Liver (tissue), 9 donors: ENCODE data around the gene CLEC18A. TPM values are rescaled to one million over a fixed set of nuclear protein-coding genes. Genes with fewer than 3 reads are reported as not detected.

Experiments used
- DNase-seq: peaks from one replicate; pipeline ENCODE4 v3.0.0-alpha.2; 2017; ENCODE audit warnings: low spot score
- H3K27ac ChIP-seq, 2 donors: one replicate each; pipeline ENCODE4 v1.7.0; 2013; ENCODE audit warnings: inconsistent platforms in 2 of 2, low read length in 2 of 2, control low read depth in 1 of 2, low read depth in 1 of 2, mild to moderate bottlenecking in 1 of 2
- H3K27me3 ChIP-seq, 4 donors: one replicate each; pipeline versions ENCODE4 v1.6.1 to v1.7.0; 2013; ENCODE audit warnings: low read length in 3 of 4, inconsistent platforms in 1 of 4, mild to moderate bottlenecking in 1 of 4, moderate library complexity in 1 of 4; ENCODE audit not compliant: control insufficient read depth in 4 of 4, insufficient read depth in 4 of 4
- H3K36me3 ChIP-seq, 4 donors: one replicate each; pipeline versions ENCODE4 v1.6.1 to v1.7.0; 2013; ENCODE audit warnings: low read length in 3 of 4, mild to moderate bottlenecking in 3 of 4, low read depth in 1 of 4, moderate library complexity in 1 of 4; ENCODE audit not compliant: control insufficient read depth in 4 of 4, insufficient read depth in 3 of 4
- H3K4me1 ChIP-seq, 4 donors: one replicate each; pipeline versions ENCODE4 v1.6.1 to v1.7.0; 2013; ENCODE audit warnings: low read length in 3 of 4, mild to moderate bottlenecking in 3 of 4, moderate library complexity in 1 of 4; ENCODE audit not compliant: control insufficient read depth in 4 of 4, insufficient read depth in 4 of 4
- H3K4me3 ChIP-seq, 3 donors: one replicate each; pipeline versions ENCODE4 v1.6.1 to v1.7.0; 2013; ENCODE audit warnings: low read length in 3 of 3, control low read depth in 1 of 3, low read depth in 1 of 3, mild to moderate bottlenecking in 1 of 3
- H3K9ac ChIP-seq, 2 donors: one replicate each; pipeline ENCODE4 v1.7.0; 2013; ENCODE audit warnings: low read length in 2 of 2, mild to moderate bottlenecking in 2 of 2, moderate library complexity in 2 of 2, control low read depth in 1 of 2, low read depth in 1 of 2
- H3K9me3 ChIP-seq, 4 donors: one replicate each; pipeline versions ENCODE4 v1.6.1 to v1.7.0; 2013; ENCODE audit warnings: low read length in 3 of 4; ENCODE audit not compliant: control insufficient read depth in 4 of 4
- EGR1 ChIP-seq, 2 donors: IDR thresholded peaks; 2 replicates each; pipeline ENCODE4 v1.6.1; 2016 to 2018; ENCODE audit warnings: antibody characterized with exemption in 2 of 2, low read depth in 2 of 2
- FOXA1 ChIP-seq: IDR thresholded peaks from 2 replicates; pipeline ENCODE4 v1.6.1; 2016; ENCODE audit warnings: antibody characterized with exemption
- FOXA2 ChIP-seq: IDR thresholded peaks from 2 replicates; pipeline ENCODE4 v1.6.1; 2016; ENCODE audit warnings: antibody characterized with exemption
- GABPA ChIP-seq, 2 donors: IDR thresholded peaks in 1 of 2; conservative IDR thresholded peaks in 1 of 2; 2 replicates each; pipeline ENCODE4 v1.6.1; 2016; ENCODE audit warnings: antibody characterized with exemption in 2 of 2, mild to moderate bottlenecking in 1 of 2, moderate library complexity in 1 of 2
- HNF4A ChIP-seq, 2 donors: conservative IDR thresholded peaks; 2 replicates each; pipeline ENCODE4 v1.6.1; 2016; ENCODE audit warnings: antibody characterized with exemption in 2 of 2, mild to moderate bottlenecking in 2 of 2
- HNF4G ChIP-seq: IDR thresholded peaks from 2 replicates; pipeline ENCODE4 v1.6.1; 2016; ENCODE audit warnings: antibody characterized with exemption
- JUND ChIP-seq, 2 donors: IDR thresholded peaks; 2 replicates each; pipeline ENCODE4 v1.6.1; 2016; ENCODE audit warnings: antibody characterized with exemption in 2 of 2
- NR2F2 ChIP-seq: IDR thresholded peaks from 2 replicates; pipeline ENCODE4 v1.6.1; 2016; ENCODE audit warnings: antibody characterized with exemption
- RAD21 ChIP-seq, 2 donors: IDR thresholded peaks; 2 replicates each; pipeline ENCODE4 v1.6.1; 2016; ENCODE audit warnings: antibody characterized with exemption in 2 of 2, mild to moderate bottlenecking in 2 of 2
- RXRA ChIP-seq, 2 donors: IDR thresholded peaks; 2 replicates each; pipeline ENCODE4 v1.6.1; 2017 to 2018; ENCODE audit warnings: antibody characterized with exemption in 2 of 2, mild to moderate bottlenecking in 1 of 2
- SP1 ChIP-seq: IDR thresholded peaks from 2 replicates; pipeline ENCODE4 v1.6.1; 2018; ENCODE audit warnings: antibody characterized with exemption, mild to moderate bottlenecking
- TAF1 ChIP-seq: conservative IDR thresholded peaks from 2 replicates; pipeline ENCODE4 v1.6.1; 2016; ENCODE audit warnings: antibody characterized with exemption, mild to moderate bottlenecking
- YY1 ChIP-seq: IDR thresholded peaks from 2 replicates; pipeline ENCODE4 v1.6.1; 2016; ENCODE audit warnings: antibody characterized with exemption, mild to moderate bottlenecking
- WGBS: extraction: QIAGEN DNeasy Blood & Tissue Kit; methylation state at CpG from one replicate; pipeline ENCODE4 v1.1.7; 2013; 5-methylcytosine and 5-hydroxymethylcytosine counted together
- polyA plus RNA-seq, 2 donors: library from polyadenylated mRNA; stranded (reverse) in 1 of 2; unstranded in 1 of 2; fragments of 200-250 nt in 1 of 2; fragments of >200 nt in 1 of 2; fragmentation: Nextera tagmentation in 1 of 2; extraction: Ambion mirVana in 1 of 2; gene quantifications; one replicate each; pipeline versions ENCODE4 v1.2.1 to v1.2.3, GENCODE V29; 2013 to 2015
- total RNA-seq, 2 donors: library from RNA; depleted of rRNA; stranded (reverse); fragments of >200 nt; gene quantifications; one replicate each; pipeline ENCODE4 v1.2.3, GENCODE V29; 2014
- TF ChIP-seq, protein P1 (sequence below): IDR thresholded peaks from 2 replicates; pipeline ENCODE4 v1.6.1; 2016; ENCODE audit warnings: antibody characterized with exemption
- TF ChIP-seq, protein P2 (sequence below): IDR thresholded peaks from 2 replicates; pipeline ENCODE4 v1.6.1; 2016; ENCODE audit warnings: antibody characterized with exemption
- TF ChIP-seq, protein P3 (sequence below): IDR thresholded peaks from 2 replicates; pipeline ENCODE4 v1.6.1; 2016; ENCODE audit warnings: antibody characterized with exemption, mild to moderate bottlenecking
- TF ChIP-seq, protein P4 (sequence below): IDR thresholded peaks from 2 replicates; pipeline ENCODE4 v1.6.1; 2016; ENCODE audit warnings: antibody characterized with exemption
- TF ChIP-seq, protein P5 (sequence below): fragments of 150-350 bp; IDR thresholded peaks from 2 replicates; pipeline ENCODE4 v1.5.1; 2017; ENCODE audit warnings: improper control_type of control experiment, low read depth, low read length; ENCODE audit not compliant: missing input control
- donor health status: healthy.
- donor health status: healthy.
- donor health status: healthy.
- donor health status: healthy.
- donor health status: healthy.

The CLEC18A gene
- total and polyA plus RNA-seq, 4 donors = 0.05 to 1.0 (median 0.24) TPM

DNA sequence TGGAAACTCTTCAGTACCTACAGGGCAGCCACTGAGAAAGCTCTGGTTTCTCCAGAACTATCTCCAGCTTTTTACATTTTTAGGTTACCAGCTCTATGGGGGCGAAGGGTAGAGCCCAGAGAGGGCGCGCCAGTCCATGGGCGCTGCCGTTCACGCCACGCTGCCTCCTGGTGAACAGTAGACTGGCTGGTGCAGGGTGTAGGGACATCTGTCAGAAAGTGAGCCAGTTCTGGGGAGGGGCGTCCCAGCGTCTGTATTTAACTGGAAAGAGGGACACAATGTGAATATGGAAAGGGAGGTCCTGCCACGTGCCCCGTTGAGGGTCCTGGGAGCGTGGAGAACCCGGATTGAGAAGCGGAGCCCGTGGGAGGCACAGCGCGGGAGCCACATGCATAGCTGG lies 16.4 kb upstream of the CLEC18A start:
- Histone ChIP-seq H3K9ac (no peak overlapping the region), H3K27me3 (no peaks in the 10 kb centered on the region), H3K4me3 (no peak overlapping the region), H3K27ac (no peak overlapping the region), H3K36me3 (peaks cover 11 to 66% (median 25%) of the 10 kb centered on the region in 4 donors), H3K9me3 (no peaks in the 10 kb centered on the region), H3K4me1 (no peaks in the 10 kb centered on the region)
- TF ChIP-seq JUND (IDR thresholded peaks at IDR 0.05) (no peak), FOXA2 (no peak), RXRA (IDR thresholded peaks at IDR 0.05) (no peak), TAF1 (no peak), EGR1 (IDR thresholded peaks at IDR 0.05; ENCODE audit: low read depth in 2 of 2) (no peak), GABPA (IDR thresholded peaks at IDR 0.05 in 1 of 2, conservative IDR thresholded peaks at IDR 0.05 in 1 of 2) (no peak), SP1 (no peak), HNF4G (no peak), YY1 (no peak), RAD21 (IDR thresholded peaks at IDR 0.05) (no peak), FOXA1 (no peak)
- TF ChIP-seq, protein P1, sequence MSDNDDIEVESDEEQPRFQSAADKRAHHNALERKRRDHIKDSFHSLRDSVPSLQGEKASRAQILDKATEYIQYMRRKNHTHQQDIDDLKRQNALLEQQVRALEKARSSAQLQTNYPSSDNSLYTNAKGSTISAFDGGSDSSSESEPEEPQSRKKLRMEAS = no peak
- TF ChIP-seq, protein P2, sequence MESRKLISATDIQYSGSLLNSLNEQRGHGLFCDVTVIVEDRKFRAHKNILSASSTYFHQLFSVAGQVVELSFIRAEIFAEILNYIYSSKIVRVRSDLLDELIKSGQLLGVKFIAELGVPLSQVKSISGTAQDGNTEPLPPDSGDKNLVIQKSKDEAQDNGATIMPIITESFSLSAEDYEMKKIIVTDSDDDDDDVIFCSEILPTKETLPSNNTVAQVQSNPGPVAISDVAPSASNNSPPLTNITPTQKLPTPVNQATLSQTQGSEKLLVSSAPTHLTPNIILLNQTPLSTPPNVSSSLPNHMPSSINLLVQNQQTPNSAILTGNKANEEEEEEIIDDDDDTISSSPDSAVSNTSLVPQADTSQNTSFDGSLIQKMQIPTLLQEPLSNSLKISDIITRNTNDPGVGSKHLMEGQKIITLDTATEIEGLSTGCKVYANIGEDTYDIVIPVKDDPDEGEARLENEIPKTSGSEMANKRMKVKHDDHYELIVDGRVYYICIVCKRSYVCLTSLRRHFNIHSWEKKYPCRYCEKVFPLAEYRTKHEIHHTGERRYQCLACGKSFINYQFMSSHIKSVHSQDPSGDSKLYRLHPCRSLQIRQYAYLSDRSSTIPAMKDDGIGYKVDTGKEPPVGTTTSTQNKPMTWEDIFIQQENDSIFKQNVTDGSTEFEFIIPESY = no peak
- TF ChIP-seq, protein P3, sequence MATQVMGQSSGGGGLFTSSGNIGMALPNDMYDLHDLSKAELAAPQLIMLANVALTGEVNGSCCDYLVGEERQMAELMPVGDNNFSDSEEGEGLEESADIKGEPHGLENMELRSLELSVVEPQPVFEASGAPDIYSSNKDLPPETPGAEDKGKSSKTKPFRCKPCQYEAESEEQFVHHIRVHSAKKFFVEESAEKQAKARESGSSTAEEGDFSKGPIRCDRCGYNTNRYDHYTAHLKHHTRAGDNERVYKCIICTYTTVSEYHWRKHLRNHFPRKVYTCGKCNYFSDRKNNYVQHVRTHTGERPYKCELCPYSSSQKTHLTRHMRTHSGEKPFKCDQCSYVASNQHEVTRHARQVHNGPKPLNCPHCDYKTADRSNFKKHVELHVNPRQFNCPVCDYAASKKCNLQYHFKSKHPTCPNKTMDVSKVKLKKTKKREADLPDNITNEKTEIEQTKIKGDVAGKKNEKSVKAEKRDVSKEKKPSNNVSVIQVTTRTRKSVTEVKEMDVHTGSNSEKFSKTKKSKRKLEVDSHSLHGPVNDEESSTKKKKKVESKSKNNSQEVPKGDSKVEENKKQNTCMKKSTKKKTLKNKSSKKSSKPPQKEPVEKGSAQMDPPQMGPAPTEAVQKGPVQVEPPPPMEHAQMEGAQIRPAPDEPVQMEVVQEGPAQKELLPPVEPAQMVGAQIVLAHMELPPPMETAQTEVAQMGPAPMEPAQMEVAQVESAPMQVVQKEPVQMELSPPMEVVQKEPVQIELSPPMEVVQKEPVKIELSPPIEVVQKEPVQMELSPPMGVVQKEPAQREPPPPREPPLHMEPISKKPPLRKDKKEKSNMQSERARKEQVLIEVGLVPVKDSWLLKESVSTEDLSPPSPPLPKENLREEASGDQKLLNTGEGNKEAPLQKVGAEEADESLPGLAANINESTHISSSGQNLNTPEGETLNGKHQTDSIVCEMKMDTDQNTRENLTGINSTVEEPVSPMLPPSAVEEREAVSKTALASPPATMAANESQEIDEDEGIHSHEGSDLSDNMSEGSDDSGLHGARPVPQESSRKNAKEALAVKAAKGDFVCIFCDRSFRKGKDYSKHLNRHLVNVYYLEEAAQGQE = no peak
- TF ChIP-seq, protein P4, sequence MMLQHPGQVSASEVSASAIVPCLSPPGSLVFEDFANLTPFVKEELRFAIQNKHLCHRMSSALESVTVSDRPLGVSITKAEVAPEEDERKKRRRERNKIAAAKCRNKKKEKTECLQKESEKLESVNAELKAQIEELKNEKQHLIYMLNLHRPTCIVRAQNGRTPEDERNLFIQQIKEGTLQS = no peak
- TF ChIP-seq, protein P5, sequence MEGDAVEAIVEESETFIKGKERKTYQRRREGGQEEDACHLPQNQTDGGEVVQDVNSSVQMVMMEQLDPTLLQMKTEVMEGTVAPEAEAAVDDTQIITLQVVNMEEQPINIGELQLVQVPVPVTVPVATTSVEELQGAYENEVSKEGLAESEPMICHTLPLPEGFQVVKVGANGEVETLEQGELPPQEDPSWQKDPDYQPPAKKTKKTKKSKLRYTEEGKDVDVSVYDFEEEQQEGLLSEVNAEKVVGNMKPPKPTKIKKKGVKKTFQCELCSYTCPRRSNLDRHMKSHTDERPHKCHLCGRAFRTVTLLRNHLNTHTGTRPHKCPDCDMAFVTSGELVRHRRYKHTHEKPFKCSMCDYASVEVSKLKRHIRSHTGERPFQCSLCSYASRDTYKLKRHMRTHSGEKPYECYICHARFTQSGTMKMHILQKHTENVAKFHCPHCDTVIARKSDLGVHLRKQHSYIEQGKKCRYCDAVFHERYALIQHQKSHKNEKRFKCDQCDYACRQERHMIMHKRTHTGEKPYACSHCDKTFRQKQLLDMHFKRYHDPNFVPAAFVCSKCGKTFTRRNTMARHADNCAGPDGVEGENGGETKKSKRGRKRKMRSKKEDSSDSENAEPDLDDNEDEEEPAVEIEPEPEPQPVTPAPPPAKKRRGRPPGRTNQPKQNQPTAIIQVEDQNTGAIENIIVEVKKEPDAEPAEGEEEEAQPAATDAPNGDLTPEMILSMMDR = no peak
- no peak for DNase-seq
- WGBS = 96% methylated on average over 17 of the region's 17 CpGs

DNA sequence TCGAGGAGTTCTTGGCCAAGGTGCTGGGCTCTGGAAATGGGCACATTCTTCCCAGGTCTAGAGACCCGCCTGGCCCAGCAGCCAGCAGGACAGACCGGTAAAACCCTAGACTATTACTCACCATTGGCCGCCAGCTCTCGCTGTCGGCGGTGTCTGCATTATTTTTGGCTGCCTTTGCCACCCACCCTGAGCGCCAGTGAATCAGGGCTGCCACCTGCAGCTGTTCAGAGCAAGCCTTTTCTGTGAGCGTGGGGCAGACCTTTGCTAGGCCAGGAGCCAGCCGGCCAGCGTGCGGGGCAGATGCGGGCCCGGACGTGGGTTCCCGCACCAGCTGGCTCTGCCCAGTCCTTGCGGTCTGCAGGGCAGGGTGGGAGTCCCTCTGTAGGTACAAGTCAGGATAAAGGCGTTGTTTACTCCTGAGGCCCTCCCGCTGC lies 15.8 kb upstream of the CLEC18A start:
- WGBS = 95% methylated on average over 19 of the region's 19 CpGs
- no peaks in the 10 kb centered on the region for H3K9me3 ChIP-seq
- no peak overlapping the region for H3K4me3 ChIP-seq
- no peak overlapping the region for H3K27ac ChIP-seq
- no peak overlapping the region for H3K9ac ChIP-seq
- no peaks in the 10 kb centered on the region for H3K4me1 ChIP-seq
- no peaks in the 10 kb centered on the region for H3K27me3 ChIP-seq
- no peak for DNase-seq
- peaks cover 11 to 66% (median 25%) of the 10 kb centered on the region in 4 donors for H3K36me3 ChIP-seq
- TF ChIP-seq, protein P2 = no peak
- TF ChIP-seq, protein P5 = no peak
- TF ChIP-seq HNF4G (no peak), GABPA (IDR thresholded peaks at IDR 0.05 in 1 of 2, conservative IDR thresholded peaks at IDR 0.05 in 1 of 2) (no peak), NR2F2 (no peak), FOXA1 (no peak), HNF4A (conservative IDR thresholded peaks at IDR 0.05) (no peak)
- TF ChIP-seq, protein P4 = no peak
- TF ChIP-seq, protein P1 = no peak
